Nephron progenitor cell (in vitro differentiated cells): ENCODE data around the gene EXD2.

Experiments
- DNase-seq: peaks from one replicate; pipeline ENCODE4 v3.0.0; 2021
- H3K27ac Mint-ChIP-seq: 2 replicates; pipeline ENCODE4 v1.8.0; 2021; ENCODE audit warnings: mild to moderate bottlenecking, moderate library complexity, mixed read lengths
- H3K27me3 Mint-ChIP-seq: 2 replicates; pipeline ENCODE4 v1.8.0; 2021; ENCODE audit warnings: mild to moderate bottlenecking, low read depth, mixed read lengths; ENCODE audit not compliant: poor library complexity
- H3K36me3 Mint-ChIP-seq: 2 replicates; pipeline ENCODE4 v1.8.0; 2021; ENCODE audit warnings: low read depth, mixed read lengths
- H3K4me1 Mint-ChIP-seq: 2 replicates; pipeline ENCODE4 v1.8.0; 2021; ENCODE audit warnings: mixed read lengths
- H3K4me3 Mint-ChIP-seq: 2 replicates; pipeline ENCODE4 v1.8.0; 2021; ENCODE audit warnings: mild to moderate bottlenecking, moderate library complexity, mixed read lengths
- H3K9me3 Mint-ChIP-seq: 2 replicates; pipeline ENCODE4 v1.8.0; 2021; ENCODE audit warnings: mild to moderate bottlenecking, moderate library complexity, mixed read lengths
- CTCF ChIP-seq: fragments of 200-600 bp; sonication (generic); IDR thresholded peaks from 2 replicates; pipeline ENCODE4 v1.5.0; 2021; ENCODE audit warnings: antibody characterized with exemption

EXD2 gene

GRCh38 chr14:69260190-69260860, 69.0 kb downstream of the EXD2 start:
- Mint-ChIP-seq H3K4me1 (peaks cover 32% of the 10 kb centered on the region), H3K4me3 (peak overlapping the region; percentile 84), H3K27me3 (peaks cover 90% of the 10 kb centered on the region), H3K27ac (no peak overlapping the region), H3K9me3 (no peaks in the 10 kb centered on the region), H3K36me3 (no peaks in the 10 kb centered on the region)
- peak; percentile 66 for DNase-seq
- no peak for TF ChIP-seq CTCF

- peaks cover 92% of the 10 kb centered on the region for H3K27me3 Mint-ChIP-seq
- H3K9me3 Mint-ChIP-seq: no peaks in the 10 kb centered on the region
- H3K36me3 Mint-ChIP-seq: no peaks in the 10 kb centered on the region
- DNase-seq: peak; percentile 62
- no peak overlapping the region for H3K27ac Mint-ChIP-seq
- H3K4me1 Mint-ChIP-seq: peaks cover 34% of the 10 kb centered on the region
- H3K4me3 Mint-ChIP-seq: peak overlapping the region; percentile 81
- peak; percentile 64 for TF ChIP-seq CTCF
Measured at GRCh38 chr14:69260861-69261564, 69.7 kb downstream of the EXD2 start.

- Mint-ChIP-seq H3K36me3 (no peaks in the 10 kb centered on the region), H3K27me3 (peaks cover 84% of the 10 kb centered on the region), H3K4me3 (peak overlapping the region; percentile 81), H3K27ac (no peak overlapping the region), H3K9me3 (no peaks in the 10 kb centered on the region), H3K4me1 (peaks cover 34% of the 10 kb centered on the region)
- DNase-seq: peak; percentile 23
- TF ChIP-seq CTCF: no peak
Measured at GRCh38 chr14:69261761-69262331, 70.5 kb downstream of the EXD2 start.

- no peak for TF ChIP-seq CTCF
- Mint-ChIP-seq H3K4me1 (peaks cover 34% of the 10 kb centered on the region), H3K27ac (no peak overlapping the region), H3K27me3 (peaks cover 80% of the 10 kb centered on the region), H3K36me3 (no peaks in the 10 kb centered on the region), H3K9me3 (no peaks in the 10 kb centered on the region), H3K4me3 (no peak overlapping the region)
- DNase-seq: no peak
Measured at GRCh38 chr14:69262516-69262915, 71.2 kb downstream of the EXD2 start.

GRCh38 chr14:69263364-69263763, 72.1 kb downstream of the EXD2 start:
- TF ChIP-seq CTCF: no peak
- Mint-ChIP-seq H3K27me3 (peaks cover 72% of the 10 kb centered on the region), H3K9me3 (no peaks in the 10 kb centered on the region), H3K4me1 (peaks cover 34% of the 10 kb centered on the region), H3K36me3 (no peaks in the 10 kb centered on the region), H3K27ac (no peak overlapping the region), H3K4me3 (no peak overlapping the region)
- DNase-seq: peak; percentile 26
